Hematopoietic multipotent progenitor cell treated with erythropoietin and hydrocortisone succinate and interleukin-3 and kit ligand, for 4 days (in vitro differentiated cells): ENCODE data around the gene ITGBL1.
A peak's percentile ranks its signal among the peaks of the same experiment; 100 is the strongest.

Experiments
- DNase-seq: peaks from one replicate; pipeline ENCODE4 v3.0.0-alpha.2; 2015

Gene ITGBL1

GRCh38 chr13:101452519-101453485, at the start of gene ITGBL1:
Gene ITGBL1 (plus strand): TSS chr13:101452675. CDS start chr13:101452834, 159 bp downstream.
- DNase-seq: no peak

GRCh38 chr13:101406791-101407190, 45.7 kb upstream of the ITGBL1 start:
- DNase-seq: no peak

GRCh38 chr13:101408154-101408553, 44.3 kb upstream of the ITGBL1 start:
- no peak for DNase-seq

GRCh38 chr13:101408992-101409656, 43.4 kb upstream of the ITGBL1 start:
- DNase-seq: no peak

GRCh38 chr13:101412076-101412475, 40.4 kb upstream of the ITGBL1 start:
- no peak for DNase-seq

GRCh38 chr13:101415358-101416174, 36.9 kb upstream of the ITGBL1 start:
- DNase-seq: no peak

GRCh38 chr13:101416181-101417042, 36.1 kb upstream of the ITGBL1 start, which contains the start of gene NALCN:
Gene NALCN (minus strand): TSS chr13:101416508. CDS start chr13:101399126, 17,382 bp downstream.
- peak; percentile 5 for DNase-seq

- no peak for DNase-seq
Measured at GRCh38 chr13:101417043-101417406, 35.5 kb upstream of the ITGBL1 start.

GRCh38 chr13:101417501-101417900, 35.0 kb upstream of the ITGBL1 start:
- no peak for DNase-seq

- no peak for DNase-seq
Measured at GRCh38 chr13:101423872-101424271, 28.6 kb upstream of the ITGBL1 start.

- DNase-seq: no peak
Measured at GRCh38 chr13:101424381-101425155, 27.9 kb upstream of the ITGBL1 start.

- DNase-seq: no peak
Measured at GRCh38 chr13:101425156-101425471, 27.4 kb upstream of the ITGBL1 start.

- DNase-seq: no peak
Measured at GRCh38 chr13:101425623-101426022, 26.9 kb upstream of the ITGBL1 start.

GRCh38 chr13:101429733-101430132, 22.7 kb upstream of the ITGBL1 start:
- DNase-seq: no peak

- no peak for DNase-seq
Measured at GRCh38 chr13:101433895-101434294, 18.6 kb upstream of the ITGBL1 start.

- DNase-seq: no peak
Measured at GRCh38 chr13:101434486-101434885, 18.0 kb upstream of the ITGBL1 start.

- no peak for DNase-seq
Measured at GRCh38 chr13:101447852-101448251, 4.6 kb upstream of the ITGBL1 start.

- no peak for DNase-seq
Measured at GRCh38 chr13:101449790-101450748, 2.4 kb upstream of the ITGBL1 start.

- no peak for DNase-seq
Measured at GRCh38 chr13:101450749-101451130, 1.7 kb upstream of the ITGBL1 start.

- DNase-seq: no peak
Measured at GRCh38 chr13:101451641-101452040, 834 bp upstream of the ITGBL1 start.
